Smooth muscle cell (in vitro differentiated cells): ENCODE measurements around the gene ATP6AP1. TPM values are rescaled to one million over a fixed set of nuclear protein-coding genes. Genes with fewer than 3 reads are reported as not detected.
"Not testable (repeated sequence)": the region's sequence is repeated elsewhere in the genome, so short reads cannot be mapped to it uniquely, and the experiment has no call there.

Source experiments
- DNase-seq: peaks from one replicate; lab custom pipeline; 2025; ENCODE audit not compliant: unreplicated experiment; lab: John Stamatoyannopoulos, UW
- H2AFZ ChIP-seq: fragments of 200-600 bp; sonication (generic); 2 replicates; pipeline ENCODE4 v1.6.0; 2016; ENCODE audit warnings: antibody characterized with exemption, low read depth, mild to moderate bottlenecking
- H3F3A ChIP-seq: fragments of 200-600 bp; sonication (generic); 2 replicates; pipeline ENCODE4 v1.6.0; 2017; ENCODE audit warnings: antibody characterized with exemption, low read depth
- H3K27ac ChIP-seq: fragments of 200-600 bp; sonication (generic); 2 replicates; pipeline ENCODE4 v1.5.1; 2016; ENCODE audit warnings: low read depth, mild to moderate bottlenecking
- H3K27me3 ChIP-seq: fragments of 200-600 bp; sonication (generic); 2 replicates; pipeline ENCODE4 v1.6.1; 2016; ENCODE audit warnings: low read depth, mild to moderate bottlenecking
- H3K36me3 ChIP-seq: fragments of 200-600 bp; sonication (generic); 2 replicates; pipeline ENCODE4 v1.5.1; 2016; ENCODE audit warnings: low read depth
- H3K4me1 ChIP-seq: fragments of 200-600 bp; sonication (generic); 2 replicates; pipeline ENCODE4 v1.5.1; 2016; ENCODE audit warnings: low read depth
- H3K4me2 ChIP-seq: fragments of 200-600 bp; sonication (generic); 2 replicates; pipeline ENCODE4 v1.6.0; 2016; ENCODE audit warnings: mild to moderate bottlenecking
- H3K4me3 ChIP-seq: fragments of 200-600 bp; sonication (generic); 2 replicates; pipeline ENCODE4 v1.5.1; 2016; ENCODE audit warnings: mild to moderate bottlenecking
- H3K79me2 ChIP-seq: fragments of 200-600 bp; sonication (generic); 2 replicates; pipeline ENCODE4 v1.6.0; 2016; ENCODE audit warnings: low read depth, mild to moderate bottlenecking
- H3K9ac ChIP-seq: fragments of 200-600 bp; sonication (generic); 2 replicates; pipeline ENCODE4 v1.6.0; 2016; ENCODE audit warnings: low read depth
- H3K9me3 ChIP-seq: fragments of 200-600 bp; sonication (generic); replicated peaks from 2 replicates; pipeline ENCODE4 v1.5.1; 2016; ENCODE audit warnings: low read depth
- H4K20me1 ChIP-seq: fragments of 200-600 bp; sonication (generic); 2 replicates; pipeline ENCODE4 v1.6.0; 2016; ENCODE audit warnings: low read depth
- WGBS: methylation state at CpG from one replicate; pipeline ENCODE4 v1.1.7; 2016; ENCODE audit warnings: low lambda C conversion rate; 5-methylcytosine and 5-hydroxymethylcytosine counted together
- polyA plus RNA-seq: library from polyadenylated mRNA; unstranded; fragments of >200 nt; fragmentation: Nextera tagmentation; extraction: Ambion mirVana; gene quantifications from 2 replicates; pipeline ENCODE4 v1.2.1, GENCODE V29; 2016
- total RNA-seq: library from RNA; depleted of rRNA; stranded (reverse); fragments of >200 nt; gene quantifications from 2 replicates; pipeline ENCODE4 v1.2.3, GENCODE V29; 2014
- TF ChIP-seq, protein P1 (sequence below): fragments of 200-600 bp; sonication (generic); IDR thresholded peaks from 2 replicates; pipeline ENCODE4 v1.5.1; 2017; ENCODE audit warnings: borderline replicate concordance, mild to moderate bottlenecking, antibody characterized with exemption; ENCODE audit not compliant: insufficient read depth, poor library complexity, severe bottlenecking

Gene ATP6AP1
- total and polyA plus RNA-seq, 2 experiments from 2014 or later = 104 to 193 TPM

GRCh38 chrX:154382483-154383069, 45.9 kb upstream of the ATP6AP1 start:
- H3F3A ChIP-seq = no peaks in the 10 kb centered on the region
- no peak overlapping the region for H3K27ac ChIP-seq
- WGBS = 81% methylated on average over 11 of the region's 11 CpGs
- no peaks in the 10 kb centered on the region for H3K27me3 ChIP-seq
- no peaks in the 10 kb centered on the region for H3K36me3 ChIP-seq
- peaks cover 16% of the 10 kb centered on the region for H3K79me2 ChIP-seq
- H3K4me3 ChIP-seq = no peak overlapping the region
- H3K4me2 ChIP-seq = no peak overlapping the region
- no peak for DNase-seq
- H3K9ac ChIP-seq = no peak overlapping the region
- no peaks in the 10 kb centered on the region for H3K9me3 ChIP-seq
- TF ChIP-seq, protein P1, sequence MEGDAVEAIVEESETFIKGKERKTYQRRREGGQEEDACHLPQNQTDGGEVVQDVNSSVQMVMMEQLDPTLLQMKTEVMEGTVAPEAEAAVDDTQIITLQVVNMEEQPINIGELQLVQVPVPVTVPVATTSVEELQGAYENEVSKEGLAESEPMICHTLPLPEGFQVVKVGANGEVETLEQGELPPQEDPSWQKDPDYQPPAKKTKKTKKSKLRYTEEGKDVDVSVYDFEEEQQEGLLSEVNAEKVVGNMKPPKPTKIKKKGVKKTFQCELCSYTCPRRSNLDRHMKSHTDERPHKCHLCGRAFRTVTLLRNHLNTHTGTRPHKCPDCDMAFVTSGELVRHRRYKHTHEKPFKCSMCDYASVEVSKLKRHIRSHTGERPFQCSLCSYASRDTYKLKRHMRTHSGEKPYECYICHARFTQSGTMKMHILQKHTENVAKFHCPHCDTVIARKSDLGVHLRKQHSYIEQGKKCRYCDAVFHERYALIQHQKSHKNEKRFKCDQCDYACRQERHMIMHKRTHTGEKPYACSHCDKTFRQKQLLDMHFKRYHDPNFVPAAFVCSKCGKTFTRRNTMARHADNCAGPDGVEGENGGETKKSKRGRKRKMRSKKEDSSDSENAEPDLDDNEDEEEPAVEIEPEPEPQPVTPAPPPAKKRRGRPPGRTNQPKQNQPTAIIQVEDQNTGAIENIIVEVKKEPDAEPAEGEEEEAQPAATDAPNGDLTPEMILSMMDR = no peak
- H4K20me1 ChIP-seq = peaks cover 5% of the 10 kb centered on the region
- peaks cover 12% of the 10 kb centered on the region for H3K4me1 ChIP-seq
- no peak overlapping the region for H2AFZ ChIP-seq

GRCh38 chrX:154383359-154384283, 44.9 kb upstream of the ATP6AP1 start:
- peaks cover 8% of the 10 kb centered on the region for H3K4me1 ChIP-seq
- no peaks in the 10 kb centered on the region for H3K27me3 ChIP-seq
- H3F3A ChIP-seq = no peaks in the 10 kb centered on the region
- no peak overlapping the region for H2AFZ ChIP-seq
- WGBS = 84% methylated on average over 12 of the region's 14 CpGs
- H4K20me1 ChIP-seq = peaks cover 5% of the 10 kb centered on the region
- TF ChIP-seq, protein P1 = no peak
- no peaks in the 10 kb centered on the region for H3K9me3 ChIP-seq
- H3K27ac ChIP-seq = no peak overlapping the region
- no peak overlapping the region for H3K4me2 ChIP-seq
- H3K9ac ChIP-seq = no peak overlapping the region
- H3K4me3 ChIP-seq = no peak overlapping the region
- DNase-seq = no peak
- no peaks in the 10 kb centered on the region for H3K36me3 ChIP-seq
- H3K79me2 ChIP-seq = peaks cover 16% of the 10 kb centered on the region

- WGBS = 81% methylated on average over 8 of the region's 8 CpGs
- Histone ChIP-seq H4K20me1 (peaks cover 5% of the 10 kb centered on the region), H2AFZ (no peak overlapping the region), H3K27ac (no peak overlapping the region), H3K9ac (no peak overlapping the region), H3K27me3 (no peaks in the 10 kb centered on the region), H3K79me2 (peaks cover 15% of the 10 kb centered on the region), H3K9me3 (no peaks in the 10 kb centered on the region), H3K36me3 (no peaks in the 10 kb centered on the region), H3K4me1 (peaks cover 8% of the 10 kb centered on the region), H3F3A (no peaks in the 10 kb centered on the region), H3K4me3 (no peak overlapping the region), H3K4me2 (no peak overlapping the region)
- TF ChIP-seq, protein P1 = peak; percentile 25
- DNase-seq = no peak
Measured at GRCh38 chrX:154384284-154384892, 44.1 kb upstream of the ATP6AP1 start.

DNA sequence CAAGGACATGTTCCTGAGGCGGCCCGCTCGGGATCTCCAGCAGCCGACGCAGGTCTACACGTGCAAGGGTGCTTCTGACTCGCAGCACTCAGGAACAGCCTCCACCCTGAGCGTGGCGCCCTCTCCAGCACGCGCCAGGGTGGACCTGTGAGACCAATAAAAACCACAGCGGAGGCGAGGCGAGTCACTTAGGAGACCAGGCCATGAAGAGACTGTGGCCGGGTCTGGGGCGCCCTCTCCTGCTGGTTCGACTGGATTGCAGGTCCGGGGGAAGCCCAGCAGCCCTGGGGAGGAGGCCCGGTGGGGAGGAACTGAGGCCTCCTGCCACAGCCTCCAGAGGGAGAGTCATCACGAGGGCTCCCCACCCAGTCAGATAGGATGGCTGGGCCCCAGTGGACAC, 40.4 kb upstream of the ATP6AP1 start:
- H3K36me3 ChIP-seq, H3K79me2 ChIP-seq, H2AFZ ChIP-seq, H3K27ac ChIP-seq, DNase-seq, H3K4me3 ChIP-seq, H3K4me2 ChIP-seq, H3K4me1 ChIP-seq, H3K9ac ChIP-seq, H3K9me3 ChIP-seq, H4K20me1 ChIP-seq, H3F3A ChIP-seq, H3K27me3 ChIP-seq: not testable (repeated sequence)
- no CpG with 5 or more reads among the region's 20 CpGs for WGBS

DNA sequence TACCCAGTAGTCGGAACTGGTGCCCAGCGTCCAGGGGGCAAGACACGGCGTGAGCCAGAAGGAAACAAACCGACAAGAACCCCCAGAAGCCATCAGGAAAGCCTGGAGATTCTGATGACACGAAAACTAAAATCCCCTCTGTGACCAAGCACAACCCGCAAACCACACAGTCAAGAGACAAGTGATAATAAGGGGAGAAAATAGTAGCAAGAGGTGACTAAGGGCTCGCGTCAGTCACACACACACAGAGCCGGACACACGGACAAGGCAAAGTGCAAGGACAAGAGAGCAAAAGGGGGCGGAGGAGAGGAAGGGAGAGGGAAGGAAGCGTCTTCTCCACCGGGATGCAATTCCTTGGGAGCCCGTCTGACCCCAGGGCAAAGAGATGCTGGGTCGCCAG, 39.8 kb upstream of the ATP6AP1 start:
- not testable (repeated sequence) for H3K4me3 ChIP-seq, H3F3A ChIP-seq, H3K27ac ChIP-seq, H3K9ac ChIP-seq, DNase-seq, H3K27me3 ChIP-seq, H3K36me3 ChIP-seq, H3K4me2 ChIP-seq, H3K79me2 ChIP-seq, H3K4me1 ChIP-seq, H2AFZ ChIP-seq, H3K9me3 ChIP-seq, H4K20me1 ChIP-seq
- WGBS = no CpG with 5 or more reads among the region's 16 CpGs
